PC-3 (cell line): ENCODE data around the gene PIM1. TPM values are rescaled to one million over a fixed set of nuclear protein-coding genes. Genes with fewer than 3 reads are reported as not detected.
"Not testable (repeated sequence)": the region's sequence is repeated elsewhere in the genome, so short reads cannot be mapped to it uniquely, and the experiment has no call there.

Experiments used
- ATAC-seq: fragments of 200-7000 bp; cut with Tn5 transposase; 2 replicates; pipeline ENCODE4 v1.9.1; 2020; ENCODE audit warnings: mild to moderate bottlenecking, moderate library complexity
- BruUV-seq: library from RNA; stranded (reverse); fragments of 400-500 nt; replicated peaks from 2 replicates; lab custom pipeline; 2021; lab: Mats Ljungman, UMichigan
- CTCF ChIA-PET: fragments of 300-600 bp; sonication (Branson Sonifier 250); formaldehyde crosslinking; loops from one replicate; lab custom pipeline; 2022; ENCODE audit warnings: antibody characterized with exemption; lab: Charles Lee
- POLR2A ChIA-PET: fragments of 300-600 bp; sonication (Branson Sonifier 250); formaldehyde crosslinking; loops from one replicate; lab custom pipeline; 2022; ENCODE audit warnings: antibody characterized with exemption; ENCODE audit not compliant: unreplicated experiment; lab: Charles Lee
- DNase-seq: peaks from one replicate; pipeline ENCODE4 v3.0.0-alpha.2; 2015
- H2AFZ ChIP-seq: fragments of 300-600 bp; sonication (generic); 2 replicates; pipeline ENCODE4 v1.6.0; 2016; ENCODE audit warnings: antibody characterized with exemption, low read length
- H3F3A ChIP-seq: fragments of 300-600 bp; sonication (generic); one replicate; pipeline ENCODE4 v1.6.0; 2017; ENCODE audit warnings: antibody characterized with exemption, low read length, control low read depth, mild to moderate bottlenecking; ENCODE audit not compliant: unreplicated experiment
- H3K27ac ChIP-seq: fragments of 300-600 bp; sonication (generic); 2 replicates; pipeline ENCODE4 v1.5.1; 2016; ENCODE audit warnings: mild to moderate bottlenecking, low read length
- H3K27me3 ChIP-seq: fragments of 300-600 bp; sonication (generic); 2 replicates; pipeline ENCODE4 v1.6.1; 2016; ENCODE audit warnings: low read length, mixed read lengths
- H3K36me3 ChIP-seq: fragments of 300-600 bp; sonication (generic); 2 replicates; pipeline ENCODE4 v1.6.1; 2016; ENCODE audit warnings: low read depth, mixed run types, low read length, mixed read lengths
- H3K4me1 ChIP-seq: fragments of 300-600 bp; sonication (generic); 2 replicates; pipeline ENCODE4 v1.5.1; 2016; ENCODE audit warnings: low read length; ENCODE audit not compliant: insufficient read depth
- H3K4me2 ChIP-seq: fragments of 300-600 bp; sonication (generic); 2 replicates; pipeline ENCODE4 v1.6.0; 2016; ENCODE audit warnings: low read length
- H3K4me3 ChIP-seq: fragments of 300-600 bp; sonication (generic); 2 replicates; pipeline ENCODE4 v1.5.1; 2016; ENCODE audit warnings: mild to moderate bottlenecking, low read length, mixed read lengths
- H3K79me2 ChIP-seq: fragments of 300-600 bp; sonication (generic); 2 replicates; pipeline ENCODE4 v1.6.1; 2017; ENCODE audit warnings: low read length, mixed read lengths
- H3K9ac ChIP-seq: fragments of 300-600 bp; sonication (generic); 2 replicates; pipeline ENCODE4 v1.6.0; 2016; ENCODE audit warnings: mild to moderate bottlenecking, low read length
- H3K9me2 ChIP-seq: fragments of 300-600 bp; sonication (generic); replicated peaks from 2 replicates; pipeline ENCODE4 v1.6.1; 2016; ENCODE audit warnings: mixed run types, low read length, mixed read lengths
- H3K9me3 ChIP-seq: fragments of 300-600 bp; sonication (generic); 2 replicates; pipeline ENCODE4 v1.6.1; 2016; ENCODE audit warnings: low read length, mixed read lengths
- H4K20me1 ChIP-seq: fragments of 300-600 bp; sonication (generic); 2 replicates; pipeline ENCODE4 v1.6.1; 2016; ENCODE audit warnings: low read length, mixed read lengths
- CTCF ChIP-seq: fragments of 300-600 bp; sonication (generic); conservative IDR thresholded peaks from 2 replicates; pipeline ENCODE4 v1.5.1; 2017; ENCODE audit warnings: antibody characterized with exemption, low read depth, mild to moderate bottlenecking, low read length
- EZH2 ChIP-seq: fragments of 300-600 bp; sonication (generic); IDR thresholded peaks from one replicate; pipeline ENCODE4 v1.6.1; 2017; ENCODE audit warnings: antibody characterized with exemption, mild to moderate bottlenecking, low read length; ENCODE audit not compliant: unreplicated experiment
- EZH2phosphoT487 ChIP-seq: fragments of 300-600 bp; sonication (generic); IDR thresholded peaks from 2 replicates; pipeline ENCODE4 v1.6.1; 2018; ENCODE audit warnings: mild to moderate bottlenecking, antibody characterized with exemption, low read length, borderline replicate concordance
- intact Hi-C: fragments of 100-400 bp; cut with micrococcal nuclease; formaldehyde crosslinking; loops from 2 replicates; pipeline ENCODE4 v1.9.0; 2023
- total RNA-seq: library from RNA; depleted of rRNA; stranded (reverse); fragments of >200 nt; gene quantifications from 2 replicates; pipeline ENCODE4 v1.2.3, GENCODE V29; 2014

Gene PIM1
- total RNA-seq, 1 experiment from 2014 or later, result 74.1 TPM

GRCh38 chr6:37177935-37178517 lies 8.1 kb downstream of the PIM1 start:
- DNase-seq (no peak), ATAC-seq (no peak)
- TF ChIP-seq CTCF, result no peak
- TF ChIP-seq EZH2, result no peak
- no peak for TF ChIP-seq EZH2phosphoT487
- ChIA-PET CTCF (interaction anchor here (1.5 kb wide), 1 partner anchor 149 kb away, joined by 3 read pairs; no protein-coding TSS in a partner anchor), POLR2A (interaction anchor here (0.5 to 0.6 kb wide), 2 partner anchors 73 to 149 kb away, joined by 3 read pairs; no protein-coding TSS in a partner anchor)
- no peak overlapping the region for H3K4me3 ChIP-seq
- H3K27ac ChIP-seq, result no peak overlapping the region
- no peak overlapping the region for H3K9ac ChIP-seq
- peaks cover 21% of the 10 kb centered on the region for H4K20me1 ChIP-seq
- H3K27me3 ChIP-seq, result no peaks in the 10 kb centered on the region
- no peaks in the 10 kb centered on the region for H3F3A ChIP-seq
- H3K36me3 ChIP-seq, result peaks cover 25% of the 10 kb centered on the region
- intact Hi-C loops, result no loop called here
- no peaks in the 10 kb centered on the region for H3K9me3 ChIP-seq
- BruUV-seq, result no TSS peak
- no peak overlapping the region for H3K4me2 ChIP-seq
- H3K79me2 ChIP-seq, result peaks cover 10% of the 10 kb centered on the region
- no peaks in the 10 kb centered on the region; the same call in 1 of the 2 replicates for H3K4me1 ChIP-seq
- no peaks in the 10 kb centered on the region for H3K9me2 ChIP-seq
- no peak overlapping the region for H2AFZ ChIP-seq

- Histone ChIP-seq H3K9me3 (no peaks in the 10 kb centered on the region), H3K4me3 (no peak overlapping the region), H3K4me2 (no peak overlapping the region), H3K36me3 (peaks cover 5% of the 10 kb centered on the region; the same call in 1 of the 2 replicates), H3K9me2 (no peaks in the 10 kb centered on the region), H3K79me2 (no peaks in the 10 kb centered on the region), H3F3A (no peaks in the 10 kb centered on the region), H4K20me1 (0 out of 2 replicates have a peak, but pooled peaks cover 3% of the 10 kb centered on the region), H3K27ac (no peak overlapping the region), H3K9ac (no peak overlapping the region), H3K4me1 (no peaks in the 10 kb centered on the region), H2AFZ (no peak overlapping the region), H3K27me3 (no peaks in the 10 kb centered on the region)
- TF ChIP-seq EZH2 (no peak), EZH2phosphoT487 (no peak), CTCF (no peak)
- intact Hi-C loops, result no loop called here
- no TSS peak for BruUV-seq
- POLR2A ChIA-PET, result no interaction called here
- DNase-seq (no peak), ATAC-seq (no peak)
- CTCF ChIA-PET, result no interaction called here
Measured at GRCh38 chr6:37180075-37180474, 10.1 kb downstream of the PIM1 start.

GRCh38 chr6:37180610-37181009 lies 10.7 kb downstream of the PIM1 start:
- H3K4me3 ChIP-seq, H3K4me2 ChIP-seq, H3K27me3 ChIP-seq, H4K20me1 ChIP-seq, intact Hi-C loops, H3K36me3 ChIP-seq, H2AFZ ChIP-seq, DNase-seq, H3K9me2 ChIP-seq, H3K79me2 ChIP-seq, H3K9me3 ChIP-seq, H3F3A ChIP-seq, H3K9ac ChIP-seq, POLR2A ChIA-PET, CTCF ChIA-PET, BruUV-seq, H3K27ac ChIP-seq, ATAC-seq, H3K4me1 ChIP-seq: not testable (repeated sequence)
